GM20000 (cell line): ENCODE data around the gene INPPL1.

Source experiments
- DNase-seq: peaks from one replicate; pipeline ENCODE4 v3.0.0; 2012; ENCODE audit warnings: low spot score
- CTCF ChIP-seq: IDR thresholded peaks from 2 replicates; pipeline ENCODE4 v1.5.1; 2012; ENCODE audit warnings: mild to moderate bottlenecking, control low read depth; ENCODE audit errors: extremely low read depth, missing control alignments

Gene INPPL1

GRCh38 chr11:72221386-72222075, 3.0 kb upstream of the INPPL1 start:
- TF ChIP-seq CTCF, result no peak
- DNase-seq, result no peak

- TF ChIP-seq CTCF, result no peak
- DNase-seq, result no peak
These were observed 2.3 kb upstream of the INPPL1 start for GRCh38 chr11:72222106-72222891.

GRCh38 chr11:72222907-72223614, 1.5 kb upstream of the INPPL1 start:
- peak; percentile 93 for DNase-seq
- TF ChIP-seq CTCF, result no peak

- peak; percentile 86 for DNase-seq
- TF ChIP-seq CTCF, result no peak
These were observed 678 bp upstream of the INPPL1 start for GRCh38 chr11:72223615-72224563.

- no peak for TF ChIP-seq CTCF
- peak; percentile 30 for DNase-seq
These were observed 914 bp downstream of the INPPL1 start for GRCh38 chr11:72225411-72225951.

GRCh38 chr11:72226701-72227100, 2.1 kb downstream of the INPPL1 start:
- no peak for DNase-seq
- TF ChIP-seq CTCF, result no peak
